Bronchial epithelial cell (primary cell): ENCODE results near the gene ETFDH. TPM values are rescaled to one million over a fixed set of nuclear protein-coding genes. Genes with fewer than 3 reads are reported as not detected.

Experiments
- DNase-seq: peaks from one replicate; pipeline ENCODE4 v3.0.0-alpha.2; 2010; ENCODE audit warnings: low read depth
- FAIRE-seq: peaks from 2 replicates; lab custom pipeline; 2011; peaks lifted over from hg19 to GRCh38; lab: Jason Lieb, UNC
- H3K27me3 ChIP-seq: 2 replicates; pipeline ENCODE4 v1.5.1; 2011; ENCODE audit warnings: low read length; ENCODE audit not compliant: control insufficient read depth, insufficient read depth
- H3K36me3 ChIP-seq: 2 replicates; pipeline ENCODE4 v1.5.1; 2011; ENCODE audit warnings: low read length; ENCODE audit not compliant: control insufficient read depth, insufficient read depth
- H3K4me3 ChIP-seq: 2 replicates; pipeline ENCODE4 v1.5.1; 2011; ENCODE audit warnings: mild to moderate bottlenecking, low read depth, low read length, control low read depth
- CTCF ChIP-seq: IDR thresholded peaks from 2 replicates; pipeline ENCODE4 v1.5.1; 2011; ENCODE audit warnings: mild to moderate bottlenecking, moderate library complexity, low read length, control low read depth, inconsistent platforms; ENCODE audit not compliant: insufficient read depth, severe bottlenecking
- total RNA-seq: library from RNA; depleted of rRNA; stranded (reverse); fragments of >200 nt; gene quantifications from 2 replicates; pipeline ENCODE4 v1.2.1, GENCODE V29; 2014

ETFDH gene
- total RNA-seq: 21.9 and 35.5 TPM in 2 replicates

DNA sequence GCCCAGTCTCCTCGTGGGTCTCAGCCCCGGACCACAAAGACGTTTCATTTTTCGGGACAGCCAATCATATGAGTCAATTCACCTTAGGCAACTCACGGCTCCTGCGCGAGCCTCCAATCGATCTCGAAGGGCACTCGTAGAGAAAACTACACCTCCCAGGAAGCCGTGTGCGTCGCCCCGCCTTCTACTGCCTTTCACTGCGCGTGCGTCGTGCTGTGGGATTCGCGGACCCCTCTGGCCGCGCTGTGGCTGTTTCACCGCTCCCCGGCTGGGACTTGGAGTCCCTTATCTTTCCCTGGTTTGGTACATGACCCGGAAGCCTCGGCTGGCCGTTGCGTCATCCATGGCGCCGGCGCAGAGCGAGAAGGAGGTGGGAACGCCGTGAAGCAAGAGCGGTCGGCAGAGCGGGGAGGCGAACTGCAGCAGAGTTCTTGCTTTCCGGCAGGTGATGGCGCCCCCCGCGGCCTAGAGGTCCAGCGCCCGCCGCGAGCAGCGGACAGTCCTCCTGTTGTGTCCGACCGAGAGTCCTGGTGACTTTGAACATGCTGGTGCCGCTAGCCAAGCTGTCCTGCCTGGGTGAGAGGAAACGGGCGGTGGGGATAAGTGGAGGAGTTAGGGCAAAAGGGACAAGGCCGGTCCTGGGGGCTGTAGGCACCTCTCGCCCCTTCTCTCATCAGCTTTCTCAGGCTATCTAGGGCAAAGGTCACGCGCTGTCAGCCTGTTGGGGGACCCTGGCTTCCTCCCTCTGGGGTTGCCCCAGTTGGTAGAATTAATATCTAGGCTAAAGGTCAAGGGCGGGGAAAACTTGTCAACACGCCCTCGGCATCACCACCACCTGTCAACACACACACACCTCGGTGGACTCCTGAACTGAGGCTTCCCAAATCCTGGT, at the start of gene ETFDH:
Gene ETFDH (plus strand): TSS at position 382 of the 892 bp plus-strand sequence. CDS start 161 bp downstream, at position 543.
- FAIRE-seq (peak; percentile 28), DNase-seq (peak; percentile 98)
- no peaks in the 10 kb centered on the region for H3K36me3 ChIP-seq
- TF ChIP-seq CTCF: peak; percentile 70
- peak within 1 kb of the TSS; percentile 80 for H3K4me3 ChIP-seq
- H3K27me3 ChIP-seq: no peaks in the 10 kb centered on the region

DNA sequence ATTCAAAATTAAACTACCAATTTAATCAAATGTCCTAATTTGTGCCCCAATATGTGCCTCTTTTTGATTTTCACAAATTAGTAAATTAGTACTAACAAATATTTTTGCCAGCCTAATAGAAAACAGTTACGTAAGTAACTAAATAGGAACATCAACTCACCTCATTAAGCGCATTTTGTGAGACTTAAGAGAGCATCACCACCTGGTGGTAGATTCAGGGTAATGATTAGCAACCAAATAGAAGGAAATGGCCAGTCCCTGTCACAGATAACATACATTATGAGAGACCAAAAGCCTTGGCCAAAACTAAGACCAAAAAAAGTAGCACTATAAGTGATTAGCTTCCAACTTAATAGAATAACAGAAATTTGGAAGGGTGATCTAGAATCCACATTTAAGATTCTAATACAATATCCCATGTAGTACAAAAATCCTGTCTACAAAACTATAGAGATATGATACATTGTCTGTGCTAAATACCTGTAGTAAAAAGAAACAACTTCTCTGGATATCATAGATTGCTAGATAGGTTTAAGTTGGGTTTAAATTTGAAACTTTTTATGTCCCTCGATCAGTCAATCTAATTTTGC, 47.1 kb upstream of the ETFDH start:
- no peak overlapping the region for H3K4me3 ChIP-seq
- peak; percentile 71 for DNase-seq
- H3K36me3 ChIP-seq: no peaks in the 10 kb centered on the region
- no peak for FAIRE-seq
- no peaks in the 10 kb centered on the region for H3K27me3 ChIP-seq
- TF ChIP-seq CTCF: peak; percentile 58

- H3K4me3 ChIP-seq: no peak overlapping the region
- FAIRE-seq: no peak
- no peaks in the 10 kb centered on the region for H3K36me3 ChIP-seq
- DNase-seq: no peak
- no peak for TF ChIP-seq CTCF
- H3K27me3 ChIP-seq: no peaks in the 10 kb centered on the region
Measured at GRCh38 chr4:158625544-158625943, 46.6 kb upstream of the ETFDH start.

- FAIRE-seq: no peak
- TF ChIP-seq CTCF: no peak
- no peaks in the 10 kb centered on the region for H3K27me3 ChIP-seq
- no peaks in the 10 kb centered on the region for H3K36me3 ChIP-seq
- DNase-seq: peak; percentile 55
- H3K4me3 ChIP-seq: no peak overlapping the region
Measured at GRCh38 chr4:158630893-158631292, 41.2 kb upstream of the ETFDH start.

DNA sequence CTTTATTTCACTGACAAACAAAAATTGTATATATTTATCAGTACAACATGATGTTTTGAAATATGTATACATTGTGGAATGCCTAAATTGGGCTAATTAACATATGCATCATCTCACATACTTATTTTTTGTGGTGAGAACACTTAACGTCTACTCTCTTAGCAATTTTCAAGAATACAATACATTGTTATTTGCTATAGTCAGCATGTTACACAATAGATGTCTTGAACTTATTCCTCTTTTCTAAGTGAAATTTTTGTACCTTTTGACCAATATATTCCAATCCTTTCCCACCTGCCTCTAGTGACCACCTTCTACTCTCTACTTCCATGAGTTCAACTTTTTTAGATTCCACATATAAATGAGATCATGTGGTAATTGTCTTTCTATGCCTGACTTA, 35.5 kb upstream of the ETFDH start:
- no peak overlapping the region for H3K4me3 ChIP-seq
- no peak for TF ChIP-seq CTCF
- FAIRE-seq (no peak), DNase-seq (no peak)
- no peaks in the 10 kb centered on the region for H3K27me3 ChIP-seq
- H3K36me3 ChIP-seq: no peaks in the 10 kb centered on the region
